ENCODE results near the gene APOBEC3H.

The APOBEC3H gene

GRCh38 chr22:39148727-39149535, 51.9 kb downstream of the APOBEC3H start:
- in situ Hi-C loops (cut with MboI; ENCODE audit: low pct_unique_long_range_greater_than_20kb, low sequenced_read_pairs, unreplicated experiment), result no loop called here
- peak; percentile 89 for DNase-seq (ENCODE audit: low spot score)
- TF ChIP-seq CTCF (IDR thresholded peaks at IDR 0.05; ENCODE audit: extremely low read depth, insufficient read depth, missing control alignments), result no peak

- DNase-seq (ENCODE audit: low spot score), result no peak
- no peak for TF ChIP-seq CTCF (IDR thresholded peaks at IDR 0.05; ENCODE audit: extremely low read depth, insufficient read depth, missing control alignments)
- in situ Hi-C loops (cut with MboI; ENCODE audit: low pct_unique_long_range_greater_than_20kb, low sequenced_read_pairs, unreplicated experiment), result no loop called here
Observed at GRCh38 chr22:39149915-39150847, 53.1 kb downstream of the APOBEC3H start.

GRCh38 chr22:39150848-39151215, 53.8 kb downstream of the APOBEC3H start:
- in situ Hi-C loops (cut with MboI; ENCODE audit: low pct_unique_long_range_greater_than_20kb, low sequenced_read_pairs, unreplicated experiment), result no loop called here
- TF ChIP-seq CTCF (IDR thresholded peaks at IDR 0.05; ENCODE audit: extremely low read depth, insufficient read depth, missing control alignments), result no peak
- DNase-seq (ENCODE audit: low spot score), result no peak

- no peak for DNase-seq (ENCODE audit: low spot score)
- TF ChIP-seq CTCF (IDR thresholded peaks at IDR 0.05; ENCODE audit: extremely low read depth, insufficient read depth, missing control alignments), result no peak
- in situ Hi-C loops (cut with MboI; ENCODE audit: low pct_unique_long_range_greater_than_20kb, low sequenced_read_pairs, unreplicated experiment), result no loop called here
Observed at GRCh38 chr22:39151329-39151975, 54.4 kb downstream of the APOBEC3H start.

- in situ Hi-C loops (cut with MboI; ENCODE audit: low pct_unique_long_range_greater_than_20kb, low sequenced_read_pairs, unreplicated experiment), result no loop called here
Observed at GRCh38 chr22:39152024-39152510, 55.0 kb downstream of the APOBEC3H start.

More at GRCh38 chr22:39152024-39152510, 55.0 kb downstream of the APOBEC3H start:
- TF ChIP-seq CTCF (IDR thresholded peaks at IDR 0.05; ENCODE audit: extremely low read depth, insufficient read depth, missing control alignments), result no peak
- no peak for DNase-seq (ENCODE audit: low spot score)

All from GM13977 (cell line).